Fibroblast of pulmonary artery (primary cell): ENCODE results near the gene SLC1A3.

ENCODE experiments used
- DNase-seq: peaks from one replicate; pipeline ENCODE4 v3.0.0-alpha.2; 2010; ENCODE audit warnings: low read depth
- H3K4me3 ChIP-seq: replicated peaks from 2 replicates; pipeline ENCODE4 v1.5.1; 2011; ENCODE audit warnings: low read depth, mild to moderate bottlenecking, control low read depth, low read length, moderate library complexity
- TF ChIP-seq, protein P1 (sequence below): IDR thresholded peaks from 2 replicates; pipeline ENCODE4 v1.5.1; 2011; ENCODE audit warnings: mild to moderate bottlenecking, control low read depth, low read length, inconsistent platforms; ENCODE audit errors: missing control alignments

Gene SLC1A3

DNA sequence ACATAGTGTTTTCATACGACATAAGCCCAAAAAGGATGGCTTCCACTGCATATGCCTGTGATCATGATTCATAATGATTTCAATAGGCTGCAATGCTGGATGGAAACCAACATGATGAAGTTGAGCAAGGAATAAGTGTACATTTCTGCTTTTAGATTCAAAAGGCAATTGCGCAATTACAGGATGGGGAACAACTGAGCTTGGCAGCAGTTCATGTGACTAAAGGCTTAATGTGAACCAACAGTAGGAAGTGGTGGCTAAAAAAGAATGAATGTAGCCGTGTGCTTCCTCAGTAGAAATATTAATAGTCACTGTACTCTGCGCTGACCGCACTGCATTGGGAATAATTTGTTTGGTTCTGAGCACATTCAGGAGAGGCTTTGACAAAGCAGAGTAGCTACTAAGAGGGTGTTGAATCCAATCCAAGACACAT, 51.2 kb downstream of the SLC1A3 start:
- no peak overlapping the region for H3K4me3 ChIP-seq
- DNase-seq, result peak; percentile 100
- TF ChIP-seq, protein P1, sequence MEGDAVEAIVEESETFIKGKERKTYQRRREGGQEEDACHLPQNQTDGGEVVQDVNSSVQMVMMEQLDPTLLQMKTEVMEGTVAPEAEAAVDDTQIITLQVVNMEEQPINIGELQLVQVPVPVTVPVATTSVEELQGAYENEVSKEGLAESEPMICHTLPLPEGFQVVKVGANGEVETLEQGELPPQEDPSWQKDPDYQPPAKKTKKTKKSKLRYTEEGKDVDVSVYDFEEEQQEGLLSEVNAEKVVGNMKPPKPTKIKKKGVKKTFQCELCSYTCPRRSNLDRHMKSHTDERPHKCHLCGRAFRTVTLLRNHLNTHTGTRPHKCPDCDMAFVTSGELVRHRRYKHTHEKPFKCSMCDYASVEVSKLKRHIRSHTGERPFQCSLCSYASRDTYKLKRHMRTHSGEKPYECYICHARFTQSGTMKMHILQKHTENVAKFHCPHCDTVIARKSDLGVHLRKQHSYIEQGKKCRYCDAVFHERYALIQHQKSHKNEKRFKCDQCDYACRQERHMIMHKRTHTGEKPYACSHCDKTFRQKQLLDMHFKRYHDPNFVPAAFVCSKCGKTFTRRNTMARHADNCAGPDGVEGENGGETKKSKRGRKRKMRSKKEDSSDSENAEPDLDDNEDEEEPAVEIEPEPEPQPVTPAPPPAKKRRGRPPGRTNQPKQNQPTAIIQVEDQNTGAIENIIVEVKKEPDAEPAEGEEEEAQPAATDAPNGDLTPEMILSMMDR, result no peak

DNA sequence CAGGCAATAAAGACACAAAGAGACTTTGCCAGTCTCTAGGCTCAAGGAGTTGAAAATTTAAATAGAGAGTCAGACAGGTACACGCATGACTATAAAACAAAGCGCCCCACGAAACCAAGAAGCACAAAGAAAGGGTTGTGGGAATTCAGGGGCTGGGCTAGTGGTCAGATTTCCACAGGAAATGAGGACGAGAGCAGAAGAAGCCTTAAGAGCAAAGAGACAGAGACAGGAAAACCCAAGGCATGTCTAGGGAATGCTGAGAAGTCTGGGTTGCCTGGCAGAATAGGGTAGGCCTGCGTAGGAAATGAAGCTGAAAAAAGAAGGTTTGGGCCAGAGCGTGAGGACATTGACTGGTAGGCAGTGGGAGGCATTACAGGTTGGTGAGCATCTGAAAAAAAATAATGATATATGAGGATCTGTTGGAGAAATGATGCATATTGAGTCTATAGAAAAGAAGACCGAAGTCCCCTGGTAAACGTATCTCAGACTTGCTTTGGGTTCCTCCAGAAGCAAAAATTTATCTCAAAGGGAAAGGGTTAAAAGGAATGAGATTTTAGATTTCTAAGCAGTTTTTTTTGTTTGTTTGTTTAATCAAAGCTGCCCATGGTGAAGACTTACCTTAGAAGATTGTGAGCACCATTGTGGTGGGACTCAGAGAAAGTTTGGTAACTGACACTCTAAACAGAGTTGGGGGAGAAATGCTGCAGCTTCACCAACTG, 51.8 kb downstream of the SLC1A3 start:
- TF ChIP-seq, protein P1, result no peak
- DNase-seq, result peak; percentile 59
- no peak overlapping the region for H3K4me3 ChIP-seq

DNA sequence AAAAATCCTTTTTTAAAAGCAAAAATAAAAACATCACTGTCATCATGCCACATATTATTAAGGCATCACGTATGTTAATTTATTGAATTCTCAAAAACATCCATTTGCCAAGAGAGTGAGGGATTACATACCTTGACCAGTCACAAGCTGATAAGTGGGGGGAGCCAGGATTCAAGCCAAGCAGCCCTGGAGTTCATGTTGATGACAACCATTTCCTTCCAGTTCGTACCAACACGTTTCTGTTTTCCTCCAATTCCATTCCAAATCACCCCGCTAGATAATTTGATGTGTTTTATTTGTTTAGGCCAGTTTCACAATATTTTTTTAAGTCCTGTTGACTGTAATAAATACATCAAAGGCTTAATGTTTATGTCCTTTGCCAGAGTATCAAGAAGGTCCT, 53.0 kb downstream of the SLC1A3 start:
- no peak overlapping the region for H3K4me3 ChIP-seq
- TF ChIP-seq, protein P1, result no peak
- peak; percentile 78 for DNase-seq

DNA sequence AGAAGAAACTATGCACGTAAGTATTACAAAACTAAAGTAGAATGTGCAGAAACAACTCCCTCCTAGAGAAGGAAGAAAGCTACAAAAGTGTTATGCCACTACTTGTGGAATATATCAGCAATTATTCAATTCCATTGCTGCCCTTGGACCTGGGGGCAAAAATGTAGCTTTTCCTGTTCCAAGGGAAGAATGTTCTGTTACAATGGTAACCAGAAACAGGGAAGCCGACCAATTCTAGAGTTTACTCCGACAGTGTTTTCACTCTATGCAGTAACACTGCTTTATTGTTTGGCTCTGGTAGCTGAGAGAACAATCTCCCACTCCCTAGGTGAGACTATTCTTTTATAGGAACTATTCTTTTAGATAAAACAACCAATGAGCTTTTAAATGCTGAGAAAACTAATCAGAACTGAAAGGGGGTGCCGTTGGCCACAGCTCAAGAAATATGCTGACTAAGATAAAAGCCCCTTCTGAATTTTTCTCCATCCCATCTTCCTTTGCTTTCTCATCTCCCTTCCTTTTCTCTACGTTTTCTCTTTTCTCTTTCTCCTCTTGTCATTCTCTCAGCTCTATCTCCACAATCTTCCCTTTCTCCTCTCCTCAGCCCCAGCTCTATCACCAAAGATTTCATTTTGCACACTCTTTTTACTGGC, 54.1 kb downstream of the SLC1A3 start:
- H3K4me3 ChIP-seq, result no peak overlapping the region
- no peak for DNase-seq

DNA sequence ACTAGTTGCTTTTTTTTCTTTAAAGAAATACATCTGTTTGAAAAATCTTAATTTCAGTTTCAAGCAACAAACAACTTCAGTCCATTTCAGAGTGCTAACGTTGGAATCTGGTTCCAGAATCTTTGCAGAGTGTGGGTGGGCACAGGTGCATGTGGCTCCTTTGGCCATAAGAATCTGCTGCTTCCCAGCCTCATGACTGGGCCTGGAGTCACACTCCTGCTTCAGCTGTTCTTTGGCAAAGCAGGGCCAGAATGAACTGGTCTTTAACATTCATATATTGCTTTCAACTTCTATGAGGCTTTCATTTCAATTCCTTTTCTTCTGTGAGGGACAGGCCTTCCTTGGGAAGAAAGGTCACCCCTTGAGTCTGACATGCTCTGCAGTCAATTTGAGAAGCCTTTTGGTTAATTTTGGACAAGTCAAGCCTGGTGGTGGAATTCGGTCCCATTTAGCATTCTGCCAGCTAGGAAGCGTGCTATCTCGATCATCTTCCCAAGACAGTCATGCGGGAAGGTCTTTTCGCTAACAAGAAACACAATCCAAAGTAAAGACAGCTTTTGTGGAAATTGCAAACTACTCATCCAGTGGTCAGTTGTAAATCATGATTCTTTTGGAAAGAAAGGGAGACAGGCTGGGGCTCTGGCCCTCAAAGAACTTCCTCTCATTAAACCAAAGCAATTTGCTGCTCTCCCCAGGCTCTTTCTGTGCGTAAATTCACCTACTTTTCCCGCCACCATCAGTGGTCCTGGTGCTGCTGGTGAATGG, 55.2 kb downstream of the SLC1A3 start:
- TF ChIP-seq, protein P1, result no peak
- no peak overlapping the region for H3K4me3 ChIP-seq
- DNase-seq, result no peak

More for the DNA sequence above, 54.1 kb downstream of the SLC1A3 start:
- TF ChIP-seq, protein P1, result no peak

DNA sequence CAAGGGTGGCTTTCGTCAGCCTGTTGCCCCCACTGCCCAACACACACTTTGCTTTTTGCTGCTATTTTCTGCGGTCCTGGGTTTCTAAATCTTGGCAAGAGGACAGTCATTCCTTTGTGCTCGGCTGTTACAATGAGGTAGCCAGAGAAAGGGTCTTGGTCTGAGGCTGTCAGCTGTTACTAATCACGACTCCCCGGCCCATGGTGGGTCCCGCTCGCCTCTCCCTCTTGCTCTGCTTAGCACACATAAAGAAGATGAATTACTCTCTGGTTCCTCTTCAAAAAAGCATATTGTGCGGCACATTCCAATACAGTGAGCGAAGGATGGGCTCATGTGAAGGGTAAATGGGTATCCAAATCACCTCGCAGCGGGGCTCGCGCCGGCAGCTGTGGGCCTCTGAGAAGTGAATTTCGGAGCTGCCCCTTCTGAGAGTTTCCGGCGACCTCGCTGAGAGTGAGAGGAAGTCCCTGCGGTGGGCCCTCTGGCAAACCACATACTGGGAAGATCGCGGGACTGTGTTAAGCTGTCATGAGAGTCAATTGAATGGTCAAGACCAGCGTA, 56.0 kb downstream of the SLC1A3 start:
- DNase-seq, result no peak
- no peak overlapping the region for H3K4me3 ChIP-seq
- TF ChIP-seq, protein P1, result no peak
